ENCODE results near the gene CREBRF.
"Not testable (repeated sequence)": the region's sequence is repeated elsewhere in the genome, so short reads cannot be mapped to it uniquely, and the experiment has no call there.

Gene CREBRF

GRCh38 chr5:173089581-173089980 is 33.4 kb downstream of the CREBRF start:
- DNase-seq (ENCODE audit: low spot score) = no peak

DNA sequence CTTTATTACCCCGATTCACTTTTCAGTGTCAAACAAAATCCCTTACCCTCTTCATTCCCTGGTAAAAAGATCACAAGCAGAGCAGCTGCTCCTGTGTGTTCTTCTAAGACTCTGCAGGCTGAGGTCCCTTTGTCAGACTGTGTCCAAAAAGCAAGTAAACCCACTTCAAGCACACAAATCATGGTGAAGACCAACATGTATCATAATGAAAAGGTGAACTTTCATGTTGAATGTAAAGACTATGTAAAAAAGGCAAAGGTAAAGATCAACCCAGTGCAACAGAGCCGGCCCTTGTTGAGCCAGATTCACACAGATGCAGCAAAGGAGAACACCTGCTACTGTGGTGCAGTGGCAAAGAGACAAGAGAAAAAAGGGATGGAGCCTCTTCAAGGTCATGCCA is 34.5 kb downstream of the CREBRF start:
- DNase-seq (ENCODE audit: low spot score) = no peak

- DNase-seq (ENCODE audit: low spot score) = no peak
Measured at GRCh38 chr5:173091981-173092380, 35.8 kb downstream of the CREBRF start.

- DNase-seq (ENCODE audit: low spot score) = no peak
Measured at GRCh38 chr5:173093606-173094005, 37.5 kb downstream of the CREBRF start.

GRCh38 chr5:173094012-173094661 is 38.0 kb downstream of the CREBRF start:
- peak; percentile 6 for DNase-seq (ENCODE audit: low spot score)

GRCh38 chr5:173098787-173099186 is 42.6 kb downstream of the CREBRF start:
- DNase-seq (ENCODE audit: low spot score) = no peak

DNA sequence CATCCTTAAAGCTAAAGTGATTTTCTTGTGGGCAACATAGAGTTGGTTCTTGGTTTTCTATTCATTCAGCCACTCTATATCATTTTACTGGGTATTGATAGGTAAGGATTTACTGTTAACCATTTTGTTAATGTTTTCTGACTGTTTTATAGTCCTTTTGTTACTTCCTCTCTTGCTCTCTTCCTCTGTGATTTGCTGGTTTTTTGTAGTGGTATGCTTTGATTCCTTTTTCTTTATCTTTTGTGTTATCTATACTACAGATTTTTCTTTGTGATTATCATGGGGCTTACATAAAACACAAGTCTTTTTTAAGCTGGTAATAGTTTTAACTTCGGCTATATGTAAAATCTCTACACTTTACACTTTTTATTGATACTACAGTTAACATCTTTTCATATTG is 43.3 kb downstream of the CREBRF start:
- no peak for DNase-seq (ENCODE audit: low spot score)

DNA sequence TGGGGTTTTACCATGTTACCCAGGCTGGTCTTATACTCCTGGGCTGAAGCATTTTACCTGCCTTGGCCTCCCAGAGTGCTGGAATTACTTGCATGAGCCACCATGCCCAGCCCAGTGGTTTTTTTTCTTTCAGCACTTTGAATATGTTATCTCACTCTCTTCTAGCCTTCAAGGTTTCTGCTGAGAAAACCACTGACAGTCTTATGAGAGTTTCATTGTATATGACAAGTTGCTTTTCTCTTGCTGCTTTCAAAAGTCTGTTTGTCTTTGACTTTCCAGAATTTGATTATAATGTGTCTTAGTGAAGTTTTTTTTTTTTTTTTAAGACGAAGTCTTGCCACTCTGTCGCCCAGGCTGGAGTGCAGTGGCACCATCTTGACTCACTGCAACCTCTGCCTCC is 45.1 kb downstream of the CREBRF start:
- no peak for DNase-seq (ENCODE audit: low spot score)

- DNase-seq (ENCODE audit: low spot score) = no peak
Measured at GRCh38 chr5:173103411-173103810, 47.3 kb downstream of the CREBRF start.

DNA sequence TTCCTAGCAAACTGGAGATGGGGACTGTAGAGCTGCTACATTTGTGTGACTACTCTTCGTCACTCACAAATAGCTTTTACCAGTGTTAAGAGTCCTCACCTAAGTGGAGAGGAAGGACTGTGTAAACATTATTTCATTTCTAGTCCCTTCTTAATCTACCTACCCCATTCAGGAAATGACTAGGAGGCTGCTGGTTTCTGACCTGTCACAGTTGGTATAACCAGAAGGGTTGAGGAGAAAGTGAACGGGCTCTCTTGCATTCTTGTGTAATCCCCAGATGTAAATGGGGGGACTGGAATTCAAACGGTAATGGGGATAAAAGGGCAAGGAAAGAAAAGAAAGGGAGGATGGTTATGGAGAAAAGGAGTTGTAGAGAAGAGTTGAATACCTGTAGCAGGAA is 52.8 kb downstream of the CREBRF start:
- DNase-seq (ENCODE audit: low spot score) = no peak

- no peak for DNase-seq (ENCODE audit: low spot score)
Measured at GRCh38 chr5:173114536-173114935, 58.4 kb downstream of the CREBRF start.

- DNase-seq (ENCODE audit: low spot score) = no peak
Measured at GRCh38 chr5:173119719-173120118, 63.6 kb downstream of the CREBRF start.

DNA sequence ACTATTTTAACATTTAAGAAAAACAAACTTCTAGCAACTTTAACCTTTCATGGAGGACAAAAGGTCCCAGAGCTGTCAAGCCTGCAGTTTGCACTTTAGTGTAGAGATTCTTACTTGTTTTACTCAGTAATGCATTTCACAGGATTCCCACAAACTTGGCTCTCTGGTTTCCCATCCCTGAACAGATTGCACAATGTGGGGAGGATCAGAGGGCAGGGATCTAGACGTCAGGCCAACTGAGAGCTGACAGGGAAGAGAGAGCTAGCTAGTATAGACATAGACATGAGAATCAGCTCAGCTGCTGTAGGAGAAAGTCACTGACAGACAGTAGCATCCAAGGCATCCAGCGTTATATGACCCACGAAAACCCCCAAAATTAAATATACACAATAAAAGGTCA is 67.3 kb downstream of the CREBRF start:
- DNase-seq (ENCODE audit: low spot score) = no peak

DNA sequence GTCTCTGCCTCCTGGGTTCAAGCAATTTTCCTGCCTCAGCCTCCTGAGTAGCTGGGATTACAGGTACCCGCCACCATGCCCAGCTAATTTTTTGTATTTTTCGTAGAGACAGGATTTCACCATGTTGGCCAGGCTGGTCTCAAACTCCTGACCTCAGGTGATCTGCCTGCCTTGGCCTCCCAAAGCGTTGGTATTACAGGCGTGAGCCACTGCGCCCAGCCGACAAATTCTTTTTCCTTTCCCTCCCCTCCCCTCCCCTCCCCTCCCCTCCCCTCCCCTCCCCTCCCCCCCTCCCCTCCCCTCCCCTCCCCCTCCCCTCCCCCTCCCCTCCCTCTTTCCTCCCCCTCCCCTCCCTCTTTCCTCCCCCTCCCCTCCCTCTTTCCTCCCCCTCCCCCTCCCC is 76.0 kb downstream of the CREBRF start:
- DNase-seq (ENCODE audit: low spot score) = not testable (repeated sequence)

- no peak for DNase-seq (ENCODE audit: low spot score)
Measured at GRCh38 chr5:173138707-173139106, 82.6 kb downstream of the CREBRF start.

DNA sequence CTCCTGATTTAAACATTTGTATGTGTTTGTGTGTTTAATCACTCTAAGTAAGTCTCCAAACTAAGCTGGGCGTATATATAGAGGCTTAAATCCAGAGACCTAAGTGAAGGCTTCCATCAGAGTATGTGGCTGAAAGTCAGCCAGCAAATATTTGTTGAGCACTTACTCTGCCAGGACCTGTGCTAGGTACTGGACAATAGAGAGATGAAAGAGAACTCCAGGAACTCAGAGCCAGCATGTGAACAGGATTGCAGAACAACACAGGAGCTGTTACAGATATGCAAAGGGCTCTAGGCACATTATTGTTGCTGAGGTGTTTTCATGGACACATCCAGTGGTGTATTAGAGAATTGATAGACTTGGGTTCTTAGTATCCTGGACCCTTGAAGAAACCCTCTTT is 83.5 kb downstream of the CREBRF start:
- no peak for DNase-seq (ENCODE audit: low spot score)

DNA sequence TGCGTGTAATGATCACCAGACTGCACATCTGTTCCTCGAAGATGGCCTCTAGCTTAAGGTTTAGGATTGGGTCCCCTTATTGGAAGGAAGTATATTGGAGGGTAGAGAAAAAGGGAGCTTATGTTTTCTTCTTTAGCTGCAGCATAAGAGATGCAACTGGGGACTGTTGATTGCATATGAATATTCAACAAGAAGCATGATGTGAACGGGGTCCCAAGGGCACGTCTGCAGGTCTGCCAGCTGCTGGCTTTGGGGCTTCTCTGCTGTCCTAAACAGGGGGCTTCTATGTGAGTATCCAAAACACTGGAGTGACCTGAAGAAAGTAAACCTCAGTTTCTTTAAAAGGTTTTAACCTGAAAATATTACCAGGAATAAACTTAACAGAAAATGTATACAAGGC is 84.6 kb downstream of the CREBRF start:
- DNase-seq (ENCODE audit: low spot score) = no peak

DNA sequence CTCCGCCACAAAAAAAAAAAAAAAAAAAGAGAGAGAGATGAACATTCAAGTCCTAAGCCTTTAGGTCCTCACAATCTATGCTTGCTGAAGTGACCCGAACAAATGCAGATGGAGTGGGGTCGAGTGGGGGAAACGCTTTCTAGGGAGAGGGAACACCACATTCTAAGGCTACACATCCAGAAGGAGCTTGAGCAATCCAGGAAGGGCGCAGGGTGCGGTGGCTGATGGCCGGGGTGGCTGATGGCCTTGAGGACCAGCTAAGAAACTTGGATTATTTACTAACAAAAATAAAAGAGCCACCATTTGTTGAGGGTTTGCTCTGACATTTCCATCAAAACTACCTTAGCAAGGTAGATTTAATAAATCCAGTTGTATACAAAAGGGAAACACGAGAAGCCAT is 87.4 kb downstream of the CREBRF start:
- DNase-seq (ENCODE audit: low spot score) = no peak

DNA sequence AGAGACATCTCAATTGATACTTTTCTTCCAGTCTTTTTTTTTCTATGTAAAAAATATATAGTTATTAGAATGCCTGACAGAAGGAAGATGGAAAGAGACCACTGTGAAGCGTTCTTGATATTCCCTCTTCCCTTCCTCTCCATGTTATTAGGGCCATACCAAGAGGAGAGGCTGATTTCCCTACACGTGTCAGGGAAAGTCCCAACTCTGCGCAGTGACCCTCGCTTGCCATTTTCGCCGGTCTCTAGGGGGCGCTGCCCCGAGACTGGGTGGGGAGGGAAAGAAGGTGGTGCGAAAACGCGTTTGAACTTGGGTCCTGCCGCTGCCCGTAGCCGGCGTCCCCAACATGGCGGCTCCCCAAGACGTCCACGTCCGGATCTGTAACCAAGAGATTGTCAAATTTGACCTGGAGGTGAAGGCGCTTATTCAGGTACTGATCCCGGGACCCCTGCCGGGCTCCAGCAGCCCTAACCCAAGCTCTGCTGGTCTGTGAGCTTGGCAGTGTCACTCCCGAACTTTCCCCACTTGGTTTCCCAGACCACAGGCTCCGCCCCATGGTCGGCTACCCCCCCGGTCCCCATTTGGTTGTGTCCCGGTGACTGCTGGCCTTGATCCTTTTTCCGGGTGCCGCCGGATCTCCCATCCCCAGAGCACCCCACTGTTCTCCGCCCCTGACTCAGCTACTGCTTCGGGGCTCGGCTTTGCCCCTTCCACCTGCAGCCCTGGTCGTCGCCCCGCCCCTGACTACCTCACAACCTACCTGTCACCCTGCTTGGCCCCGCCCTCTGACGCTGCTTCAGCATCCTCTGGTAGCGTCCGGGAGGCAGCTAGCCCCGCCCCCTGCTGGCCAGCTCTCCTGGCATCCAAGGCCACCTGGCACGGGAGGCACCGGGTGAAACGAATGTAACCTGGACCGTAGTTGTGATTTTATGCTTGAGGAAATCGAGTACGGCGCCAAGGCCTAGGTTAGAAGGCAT is 88.3 kb downstream of the CREBRF start, which contains the start of gene BNIP1:
Gene BNIP1 (plus strand): TSS at position 332 of the 977 bp plus-strand sequence. CDS start 15 bp downstream, at position 347.
- peak; percentile 95 for DNase-seq (ENCODE audit: low spot score)

DNA sequence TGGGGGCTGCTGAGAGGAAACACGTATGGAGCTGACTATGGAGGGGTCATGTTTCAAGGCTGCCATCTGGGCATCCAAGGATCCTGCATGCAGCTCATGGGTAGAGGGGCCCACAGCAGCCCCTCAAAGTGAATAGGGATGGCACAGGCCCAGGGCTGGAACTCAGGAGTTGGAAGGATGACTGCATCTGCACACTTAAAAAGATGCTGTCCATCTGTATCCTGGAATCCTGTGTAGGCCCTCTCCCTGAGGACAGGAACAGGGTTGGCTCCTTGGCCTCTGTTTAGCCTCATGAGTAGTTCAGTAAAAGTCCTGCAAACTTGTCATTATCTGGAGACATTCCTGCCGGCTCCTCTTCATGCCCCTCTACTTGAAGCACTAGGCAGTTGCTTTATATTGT is 92.2 kb downstream of the CREBRF start:
- DNase-seq (ENCODE audit: low spot score) = no peak

DNA sequence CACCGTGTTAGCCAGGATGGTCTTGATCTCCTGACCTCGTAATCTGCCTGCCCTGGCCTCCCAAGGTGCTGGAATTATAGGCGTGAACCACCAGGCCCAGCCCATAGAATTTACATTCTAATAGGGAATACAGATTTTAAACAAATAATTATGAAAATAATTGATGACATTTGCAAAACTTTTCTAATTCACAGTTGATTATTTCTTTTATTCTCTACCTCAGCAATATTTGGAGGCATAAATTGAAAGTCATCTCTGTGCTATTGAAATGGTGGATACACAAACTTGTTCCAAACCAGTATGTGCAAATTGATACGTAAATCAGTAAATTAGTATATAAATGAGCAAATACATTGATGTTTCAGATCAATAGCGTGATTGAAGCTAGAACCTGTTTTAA is 96.4 kb downstream of the CREBRF start:
- DNase-seq (ENCODE audit: low spot score) = no peak

DNA sequence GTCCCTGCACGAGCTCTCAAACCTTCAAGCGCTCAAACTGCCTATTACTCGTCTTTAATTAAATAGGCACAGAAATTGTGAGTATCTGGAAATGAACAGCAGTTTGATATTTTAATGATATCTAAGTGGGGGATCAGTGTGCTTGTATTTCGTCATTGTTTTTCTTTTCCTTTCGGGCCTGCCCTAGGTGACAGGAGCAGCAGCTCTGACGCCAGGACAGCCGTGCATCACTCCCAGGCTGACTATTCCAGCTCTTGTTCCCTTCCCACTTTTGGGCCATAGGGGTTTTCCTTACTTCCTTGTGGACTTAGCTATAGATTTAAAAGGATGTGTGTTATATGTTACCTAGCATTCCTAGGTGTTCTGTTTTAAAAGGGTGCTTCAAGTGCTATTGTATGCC is 97.7 kb downstream of the CREBRF start:
- DNase-seq (ENCODE audit: low spot score) = no peak

DNA sequence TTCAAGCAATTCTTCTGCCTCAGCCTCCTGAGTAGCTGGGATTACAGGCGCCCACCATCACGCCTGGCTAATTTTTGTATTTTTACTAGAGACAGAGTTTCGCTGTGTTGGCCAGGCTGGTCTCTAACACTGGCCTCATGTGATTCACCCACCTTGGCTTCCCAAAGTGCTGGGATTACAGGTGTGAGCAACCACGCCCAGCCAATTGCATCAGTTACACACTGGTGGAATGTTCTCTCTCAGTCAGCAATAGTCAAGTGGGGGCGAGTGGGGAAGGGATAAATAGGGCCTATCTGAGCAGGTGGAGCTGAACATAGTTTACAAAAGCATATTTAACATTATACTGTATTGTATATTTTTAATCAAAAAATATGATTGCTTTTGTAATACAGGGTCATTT is 98.5 kb downstream of the CREBRF start:
- peak; percentile 39 for DNase-seq (ENCODE audit: low spot score)
